Cerebellar nuclear complex (tissue), 1 donor: ENCODE measurements around the gene AIMP2.
"Not testable (repeated sequence)": the region's sequence is repeated elsewhere in the genome, so short reads cannot be mapped to it uniquely, and the experiment has no call there.

Experiments
- DNase-seq, 2 experiments: peaks; one replicate each; lab custom pipeline; 2025; lab: John Stamatoyannopoulos, UW

AIMP2 gene

DNA sequence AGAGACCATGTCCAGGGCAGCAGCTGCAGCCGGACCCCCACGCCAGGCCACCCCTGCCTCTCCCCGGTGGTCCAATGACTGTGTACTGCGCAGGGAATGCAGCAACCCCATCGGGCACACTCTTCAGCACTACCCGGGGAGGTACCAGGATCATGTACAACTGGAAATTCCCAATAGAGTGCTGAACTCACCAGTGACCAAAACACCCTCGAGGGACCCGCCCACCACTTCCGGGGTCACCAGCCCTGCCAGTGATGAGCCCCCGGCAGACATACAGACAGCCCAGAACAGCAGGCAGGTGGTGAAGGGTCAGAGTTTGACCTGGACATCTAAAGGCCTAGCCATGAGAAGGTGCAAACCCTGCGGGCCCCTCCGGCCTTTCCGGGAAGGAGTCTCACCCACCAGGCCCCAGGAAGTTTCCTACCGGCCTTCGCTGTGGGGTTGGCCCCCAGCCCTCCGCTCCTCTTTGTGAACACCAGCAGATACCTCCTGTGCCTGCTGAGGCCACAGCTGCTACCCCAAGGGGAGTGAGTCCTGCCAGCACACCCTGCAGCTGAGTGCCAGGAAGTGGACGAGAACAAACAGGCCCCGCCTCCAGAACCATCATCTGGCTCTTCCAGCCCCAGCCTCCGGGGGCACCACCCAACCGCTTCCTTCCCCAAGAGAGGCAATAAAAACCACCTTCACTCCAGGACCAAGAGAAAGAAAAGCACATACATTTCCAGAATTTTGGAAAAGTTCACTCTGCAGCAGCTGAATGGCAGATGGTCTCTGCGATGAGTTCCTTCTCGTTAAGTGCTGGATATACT is 17.1 kb downstream of the AIMP2 start:
- DNase-seq: no peak

DNA sequence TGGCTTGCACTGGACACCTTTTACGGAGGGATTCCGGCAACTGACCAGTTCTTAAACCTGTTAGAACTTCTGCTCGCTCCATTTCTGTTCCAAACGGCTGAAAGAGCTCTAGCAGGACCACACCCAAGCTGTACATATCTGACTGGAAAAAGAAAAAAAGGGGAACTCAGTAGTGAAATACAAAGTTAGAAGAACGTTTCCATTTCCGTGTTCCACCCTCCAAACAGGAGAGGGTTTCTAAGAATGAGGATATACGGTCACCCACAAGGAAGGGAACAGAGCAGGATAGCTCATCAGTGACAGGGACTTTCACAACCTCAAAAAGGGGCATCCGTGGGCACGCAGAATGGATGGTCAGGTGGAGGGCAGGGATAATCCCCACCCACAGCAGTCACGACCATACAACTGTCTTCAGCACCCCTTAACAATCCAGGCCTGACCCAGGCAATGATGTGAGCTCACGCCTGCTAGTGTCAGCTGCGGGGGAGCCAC is 17.8 kb downstream of the AIMP2 start:
- DNase-seq: no peak

DNA sequence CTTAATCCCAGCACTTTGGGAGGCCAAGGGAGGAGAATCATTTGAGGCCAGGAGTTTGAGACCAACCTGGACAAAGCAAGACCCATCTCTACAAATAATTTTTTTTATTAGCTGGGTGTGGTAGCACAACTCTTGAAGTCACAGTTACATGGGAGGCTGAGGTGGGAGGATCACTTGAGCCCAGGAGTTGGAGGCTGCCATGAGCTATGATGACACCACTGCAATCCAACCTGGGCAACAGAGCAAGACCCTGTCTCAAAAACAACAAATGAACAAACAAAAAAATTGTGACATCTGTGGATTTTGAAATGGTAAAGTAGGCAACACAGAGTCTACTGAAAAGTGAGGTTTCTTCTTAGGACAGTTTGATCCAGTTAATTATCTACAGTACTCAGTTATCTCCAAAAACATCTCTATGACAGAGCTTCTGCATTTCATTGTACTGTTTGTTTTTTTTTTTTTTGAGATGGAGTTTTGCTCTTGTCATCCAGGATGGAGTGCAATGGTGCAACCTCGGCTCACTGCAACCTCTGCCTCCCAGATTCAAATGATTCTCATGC is 18.8 kb downstream of the AIMP2 start:
- DNase-seq: no peak

DNA sequence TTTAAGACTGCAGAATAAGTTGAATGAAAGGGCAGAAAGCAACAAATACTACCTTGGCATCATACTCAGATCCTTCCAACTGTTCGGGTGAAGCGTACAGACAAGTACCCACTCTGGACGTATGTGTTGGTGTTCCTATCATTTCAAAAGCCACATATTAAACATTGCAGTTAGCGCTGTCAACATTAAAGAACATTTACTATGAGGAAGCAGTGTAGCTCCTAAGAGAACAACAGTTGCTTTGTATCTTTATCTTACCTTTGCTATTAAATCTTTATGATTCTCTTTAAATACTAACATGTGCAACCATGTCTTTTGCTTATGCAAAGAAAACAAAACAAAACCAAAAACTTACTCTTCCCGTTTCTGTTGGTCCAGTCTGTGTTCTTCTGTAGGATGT is 19.5 kb downstream of the AIMP2 start:
- DNase-seq: no peak

DNA sequence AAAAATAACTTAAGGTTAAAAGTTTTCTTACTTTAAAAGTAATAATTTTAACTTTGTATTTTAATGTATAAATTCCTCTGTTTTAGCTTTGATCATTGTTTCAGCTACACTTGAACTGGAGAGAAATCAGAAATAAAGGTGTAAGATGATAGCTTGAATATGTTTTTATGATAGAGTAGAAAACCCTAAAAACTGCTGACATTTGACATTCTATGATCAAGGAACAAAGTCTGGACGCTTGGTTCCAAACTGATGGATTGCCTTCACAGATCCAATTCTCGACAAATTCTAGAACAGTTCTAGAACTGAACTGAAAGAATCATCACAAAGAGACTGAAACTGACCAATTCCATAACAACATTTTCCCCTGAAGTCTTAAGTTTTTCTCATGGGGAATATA is 21.9 kb downstream of the AIMP2 start, which contains the start of gene ANKRD61:
TSS of gene ANKRD61 (plus strand) at position 389 of the 400 bp plus-strand sequence. CDS start at position 389, 0 bp downstream.
- no peak for DNase-seq

DNA sequence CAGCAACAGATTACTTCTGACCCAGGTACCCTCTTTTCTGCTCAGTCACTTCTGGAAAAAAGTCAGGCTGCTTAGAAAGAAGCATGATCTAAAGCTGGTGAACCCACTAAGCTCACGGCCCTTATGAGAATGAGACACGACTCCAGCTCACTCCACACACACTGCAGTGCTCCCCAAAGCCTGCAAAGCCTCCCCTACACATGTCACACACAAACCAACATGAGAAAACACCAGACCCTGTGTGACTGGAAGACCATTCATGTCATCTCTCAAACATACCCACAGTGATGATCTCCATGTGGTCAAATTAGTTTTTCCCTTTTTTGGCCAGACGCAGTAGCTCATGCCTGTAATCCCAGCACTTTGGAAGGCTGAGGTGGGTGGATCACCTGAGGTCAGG is 22.5 kb downstream of the AIMP2 start:
- DNase-seq: no peak

DNA sequence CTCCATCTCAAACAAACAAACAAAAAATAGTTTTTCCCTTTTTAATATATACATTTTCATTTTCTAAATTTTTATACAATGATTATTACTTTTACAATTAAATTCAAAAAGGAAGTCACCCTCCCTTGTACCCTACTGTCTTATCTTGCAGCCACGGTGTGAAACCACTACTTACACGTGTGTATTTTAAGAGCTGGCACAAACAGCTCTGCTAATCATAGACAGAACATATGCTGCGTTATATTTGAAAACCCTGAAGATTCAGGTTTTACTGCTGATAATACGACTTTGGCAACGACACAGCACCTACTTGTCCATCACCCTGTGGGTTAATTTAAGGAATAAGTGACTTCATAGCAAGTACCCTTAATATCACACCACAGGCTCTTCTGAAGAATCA is 23.1 kb downstream of the AIMP2 start:
- DNase-seq: no peak

DNA sequence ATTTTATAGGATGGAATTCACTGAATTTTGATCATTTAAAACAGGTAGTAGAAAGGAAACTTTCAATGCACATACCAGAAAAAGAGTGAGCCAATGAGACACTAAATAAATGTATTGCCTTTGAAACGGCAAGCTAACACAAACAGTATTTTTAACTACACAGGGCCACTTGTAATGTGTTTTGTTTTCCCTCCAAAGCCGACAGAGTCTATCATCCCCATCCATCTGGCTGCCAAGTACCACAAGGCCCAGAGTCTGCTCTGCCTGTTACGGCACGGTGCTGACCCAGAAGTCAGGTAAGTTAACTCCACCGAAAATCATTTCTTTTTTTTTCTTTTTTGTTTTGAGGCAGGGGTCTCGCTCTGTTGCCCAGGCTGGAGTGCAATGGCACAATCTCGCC is 23.6 kb downstream of the AIMP2 start:
- DNase-seq: no peak

DNA sequence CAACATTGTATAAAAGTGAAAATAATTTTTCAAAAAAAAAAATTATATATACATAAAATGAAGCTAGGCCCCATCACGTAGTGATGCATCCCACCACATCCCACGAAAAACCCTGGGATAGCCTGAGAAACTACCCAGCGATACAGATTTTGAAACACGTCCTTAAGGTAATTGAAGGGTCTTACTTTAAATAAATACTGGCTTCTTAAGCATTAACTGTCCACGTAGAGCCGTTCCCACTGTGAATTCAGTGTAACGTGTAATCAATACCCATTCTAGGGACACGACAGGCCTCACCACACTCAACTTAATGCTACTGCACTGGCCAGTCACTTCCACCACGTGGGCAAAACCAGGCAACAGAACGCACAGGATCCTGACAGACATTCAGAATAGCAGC is 26.1 kb downstream of the AIMP2 start:
- DNase-seq: no peak

DNA sequence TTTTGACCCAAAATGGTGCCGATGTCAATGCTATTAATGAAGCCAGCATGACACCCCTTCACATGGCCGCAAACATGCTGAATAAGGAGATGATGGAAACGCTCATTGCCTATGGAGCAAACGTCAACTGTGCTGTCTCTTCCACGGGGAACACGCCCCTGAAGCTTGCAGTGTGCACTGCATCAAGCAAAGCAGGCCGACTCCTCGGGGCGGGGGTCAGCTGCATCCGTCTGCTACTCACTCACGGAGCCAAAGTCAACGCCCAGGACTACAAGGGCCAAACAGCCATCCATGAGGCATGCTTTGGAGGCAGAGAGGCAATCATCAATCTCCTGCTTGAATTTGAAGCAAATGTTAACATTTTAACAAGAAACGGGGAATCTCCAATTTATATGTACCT is 26.6 kb downstream of the AIMP2 start:
- DNase-seq: no peak

DNA sequence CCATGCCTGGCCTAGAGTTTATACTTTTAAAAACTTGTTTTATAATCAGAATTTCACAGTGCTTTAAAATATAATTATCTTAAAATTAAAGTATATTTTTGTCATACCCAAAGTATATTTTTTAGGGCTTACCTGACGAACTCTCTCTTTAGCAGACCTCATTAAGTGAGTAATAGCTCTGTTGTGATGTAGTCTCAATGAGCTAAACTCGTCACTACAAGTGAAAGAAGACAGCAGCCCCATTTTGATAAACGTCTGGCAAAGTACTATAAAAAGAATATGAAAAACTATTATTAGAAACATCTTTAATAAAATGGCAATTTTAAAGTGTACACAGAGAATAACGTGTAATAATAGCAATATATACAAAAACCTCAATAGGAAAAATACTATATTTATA is 40.7 kb downstream of the AIMP2 start:
- no peak for DNase-seq

DNA sequence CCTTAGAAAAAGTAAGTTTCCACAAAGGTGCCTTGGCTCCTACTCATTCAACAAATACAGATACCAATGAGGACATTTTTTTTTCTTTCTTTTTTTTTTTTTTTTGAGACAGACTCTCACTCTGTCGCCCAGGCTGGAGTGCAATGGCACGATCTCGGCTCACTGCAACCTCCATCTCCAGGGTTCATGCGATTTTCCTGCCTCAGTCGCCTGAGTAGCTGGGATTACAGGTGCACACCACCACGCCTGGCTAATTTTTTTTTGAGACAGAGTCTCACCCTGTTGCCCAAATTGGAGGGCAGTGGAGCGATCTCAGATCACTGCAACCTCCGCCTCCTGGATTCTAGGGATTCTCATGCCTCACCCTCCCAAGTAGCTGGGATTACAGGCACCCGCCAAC is 42.1 kb downstream of the AIMP2 start:
- not testable (repeated sequence) for DNase-seq

DNA sequence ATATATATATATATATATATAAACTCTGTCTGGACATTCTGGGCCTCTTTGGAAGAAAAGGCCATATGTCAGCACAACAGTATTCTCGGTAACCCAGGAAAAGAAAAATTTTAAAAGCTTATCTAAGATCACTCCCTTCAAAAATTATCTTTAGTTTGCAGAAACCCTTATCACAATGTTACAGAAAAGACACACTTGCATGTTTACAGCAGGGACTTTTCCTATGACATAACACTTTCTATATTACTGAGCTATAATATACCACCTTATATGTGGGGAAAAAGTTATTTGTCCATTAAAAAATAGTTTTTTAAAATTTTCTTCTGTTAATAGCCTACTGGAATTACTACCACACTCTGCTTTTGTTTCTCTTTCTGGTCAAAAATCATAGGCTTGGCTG is 47.5 kb downstream of the AIMP2 start:
- no peak for DNase-seq

DNA sequence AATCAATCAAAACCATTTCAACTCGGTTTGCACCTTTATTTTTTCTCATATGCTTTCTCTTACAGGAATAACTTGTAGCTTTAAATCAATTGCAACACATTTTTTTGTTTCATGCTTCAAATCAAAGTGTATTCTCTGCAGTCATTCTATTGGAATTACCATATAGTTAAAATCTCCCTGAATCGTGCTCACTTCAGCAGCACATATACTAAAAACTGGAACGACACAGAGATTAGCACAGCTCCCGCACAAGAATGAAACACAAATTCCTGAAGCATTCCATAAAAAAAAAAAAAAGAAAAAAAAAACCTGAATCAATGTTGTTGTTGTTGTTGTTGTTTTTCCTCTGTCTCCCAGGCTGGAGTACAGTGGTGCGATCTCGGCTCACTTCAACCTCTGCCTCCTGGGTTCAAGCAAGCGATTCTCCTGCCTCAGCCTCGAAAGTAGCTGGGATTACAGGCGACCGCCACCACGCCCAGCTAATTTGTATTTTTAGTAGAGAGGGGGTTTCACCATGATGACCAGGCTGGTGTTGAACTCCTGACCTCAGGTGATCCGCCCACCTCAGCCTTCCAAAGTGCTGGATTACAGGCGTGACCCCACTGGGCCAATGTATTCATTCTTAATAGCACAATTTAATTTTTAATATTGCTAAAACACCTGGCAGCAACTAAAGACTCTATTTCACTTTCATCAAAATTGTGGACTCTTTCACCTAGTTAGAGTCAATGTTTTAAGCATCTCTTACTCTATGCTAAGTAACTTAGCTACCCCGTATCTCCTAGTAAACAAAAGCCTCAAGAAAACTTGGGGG is 48.5 kb downstream of the AIMP2 start:
- DNase-seq: no peak

DNA sequence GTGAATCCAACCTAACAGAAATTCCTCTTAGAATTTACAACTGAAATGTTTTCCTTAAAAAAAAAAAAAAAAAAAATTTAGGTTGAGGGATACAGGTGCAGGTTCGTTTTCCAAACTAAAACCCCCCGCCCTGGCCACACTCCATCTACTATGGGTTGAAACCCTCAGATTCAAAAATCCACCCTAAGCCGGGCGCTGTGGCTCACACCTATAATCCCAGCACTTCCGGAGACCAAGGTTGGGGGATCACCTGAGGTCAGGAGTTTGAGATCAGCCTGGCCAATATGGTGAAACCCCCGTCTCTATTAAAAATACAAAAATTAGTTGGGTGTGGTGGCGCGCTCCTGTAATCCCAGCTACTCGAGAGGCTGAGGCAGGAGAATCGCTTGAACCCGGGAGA is 50.9 kb downstream of the AIMP2 start:
- DNase-seq: not testable (repeated sequence)

DNA sequence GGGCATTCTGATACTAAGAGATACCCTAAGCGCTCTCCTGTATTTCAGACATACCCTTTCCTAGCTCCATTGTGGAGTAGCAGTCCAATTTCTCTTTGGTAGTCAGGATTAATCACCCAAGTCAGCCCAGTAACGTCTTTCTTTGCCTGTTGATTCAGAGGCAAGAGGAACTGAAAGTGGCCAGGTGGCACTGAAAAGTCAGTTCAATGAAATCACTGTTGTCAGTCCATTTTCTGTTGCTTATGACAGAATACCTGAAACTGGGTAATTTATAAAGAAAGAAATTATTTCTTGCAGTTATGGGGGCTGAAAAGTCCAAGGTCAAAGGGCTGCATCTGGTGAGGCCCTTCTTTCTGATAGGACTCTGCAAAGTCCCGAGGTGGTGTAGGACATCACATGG is 62.3 kb downstream of the AIMP2 start:
- no peak for DNase-seq
